GM18907 (cell line): ENCODE data around the gene GRHPR.
A peak's percentile ranks its signal among the peaks of the same experiment; 100 is the strongest.
"Not testable (repeated sequence)": the region's sequence is repeated elsewhere in the genome, so short reads cannot be mapped to it uniquely, and the experiment has no call there.

Source experiments
- ATAC-seq: cut with Tn5 transposase; IDR thresholded peaks from one replicate; pipeline ENCODE4 v1.9.1; 2021; ENCODE audit warnings: mild to moderate bottlenecking, moderate library complexity; ENCODE audit not compliant: unreplicated experiment

Gene GRHPR

GRCh38 chr9:37474438-37474837 lies 51.9 kb downstream of the GRHPR start:
- ATAC-seq, result no peak

GRCh38 chr9:37476930-37477329 lies 54.4 kb downstream of the GRHPR start:
- no peak for ATAC-seq

GRCh38 chr9:37477443-37477842 lies 54.9 kb downstream of the GRHPR start:
- ATAC-seq, result not testable (repeated sequence)

- not testable (repeated sequence) for ATAC-seq
Measured at GRCh38 chr9:37477987-37478619, 55.6 kb downstream of the GRHPR start.

- ATAC-seq, result no peak
Measured at GRCh38 chr9:37480759-37481158, 58.3 kb downstream of the GRHPR start.

GRCh38 chr9:37485389-37486255 lies 63.1 kb downstream of the GRHPR start, which contains the start of gene POLR1E:
TSS of gene POLR1E (plus strand) at chr9:37485948. CDS start at chr9:37486048, 100 bp downstream.
- ATAC-seq, result peak; percentile 97

GRCh38 chr9:37486256-37486615 lies 63.7 kb downstream of the GRHPR start:
- ATAC-seq, result no peak
